Stomach (tissue), 9 donors: ENCODE measurements around the gene BLACAT1. TPM values are rescaled to one million over a fixed set of nuclear protein-coding genes. Genes with fewer than 3 reads are reported as not detected.
A peak's percentile ranks its signal among the peaks of the same experiment; 100 is the strongest.

Experiments
- DNase-seq, 2 donors: peaks; one replicate each; pipeline versions ENCODE4 v3.0.0 to v3.0.0-alpha.2; 2013 to 2019
- H3K27ac ChIP-seq, 5 donors: fragments of 200-600 bp in 4 of 5; sonication (generic) in 4 of 5; one replicate each; pipeline ENCODE4 v1.5.1; 2013 to 2019; ENCODE audit warnings: mild to moderate bottlenecking in 1 of 5, moderate library complexity in 1 of 5
- H3K27me3 ChIP-seq, 3 donors: fragments of 200-600 bp; sonication (generic); one replicate each; pipeline ENCODE4 v1.5.1; 2017 to 2019; ENCODE audit warnings: mixed run types in 1 of 3
- H3K36me3 ChIP-seq, 4 donors: fragments of 200-600 bp; sonication (generic); 1 replicate in 3 of 4; 2 replicates in 1 of 4; pipeline ENCODE4 v1.5.1; 2016 to 2019
- H3K4me1 ChIP-seq, 4 donors: fragments of 200-600 bp; sonication (generic); one replicate each; pipeline ENCODE4 v1.5.1; 2016 to 2019
- H3K4me3 ChIP-seq, 4 donors: fragments of 200-600 bp; sonication (generic) in 3 of 4; one replicate each; pipeline ENCODE4 v1.5.1; 2016 to 2019; ENCODE audit warnings: mild to moderate bottlenecking in 1 of 4
- H3K9me3 ChIP-seq, 4 donors: fragments of 200-600 bp; sonication (generic); one replicate each; pipeline ENCODE4 v1.5.1; 2016 to 2019
- EP300 ChIP-seq: sonication (generic); formaldehyde crosslinking; IDR thresholded peaks from one replicate; pipeline ENCODE4 v1.6.1; 2017; ENCODE audit warnings: antibody characterized with exemption
- POLR2A ChIP-seq, 4 donors: fragments of 450-650 bp; IDR thresholded peaks; one replicate each; pipeline ENCODE4 v1.6.1; 2016; ENCODE audit warnings: antibody characterized with exemption in 4 of 4, control low read depth in 2 of 4, mild to moderate bottlenecking in 1 of 4, moderate library complexity in 1 of 4
- POLR2AphosphoS5 ChIP-seq, 3 donors: sonication (generic); formaldehyde crosslinking; IDR thresholded peaks; one replicate each; pipeline ENCODE4 v1.6.1; 2016; ENCODE audit warnings: antibody characterized with exemption in 3 of 3
- WGBS, 5 donors: extraction: QIAGEN DNeasy Blood & Tissue Kit in 3 of 5; methylation state at CpG; one replicate each; pipeline versions ENCODE4 v1.1.5 to v1.1.7; 2013 to 2018; 5-methylcytosine and 5-hydroxymethylcytosine counted together
- intact Hi-C: fragments of 100-400 bp; cut with DNase I; formaldehyde crosslinking; loops from one replicate; pipeline ENCODE4 v1.15.1; 2023; ENCODE audit warnings: low total_unique reads
- polyA plus RNA-seq, 3 donors: library from polyadenylated mRNA; stranded (reverse); fragments of 200-250 nt; gene quantifications; one replicate each; pipeline ENCODE4 v1.2.3, GENCODE V29; 2013
- total RNA-seq, 5 donors: library from RNA; depleted of rRNA; stranded (reverse); fragments of >200 nt; gene quantifications; one replicate each; pipeline versions ENCODE4 v1.1.0 to v1.2.3, GENCODE V29; 2014 to 2016
- TF ChIP-seq, protein P1 (sequence below), 7 experiments: fragments of 450-650 bp in 4 of 7; fragments of 200-600 bp in 3 of 7; sonication (generic) in 3 of 7; IDR thresholded peaks; one replicate each; pipeline ENCODE4 v1.5.1; 2016 to 2019; ENCODE audit warnings: antibody characterized with exemption in 7 of 7, control low read depth in 2 of 7, mild to moderate bottlenecking in 1 of 7
- donor health status: healthy with polysubstance abuse.
- donor health status: Bipolar disorder and iron deficiency.
- donor health status: healthy.

BLACAT1 gene
- total and polyA plus RNA-seq, 8 donors: 0.37 to 0.43 TPM; not detected in 6

DNA sequence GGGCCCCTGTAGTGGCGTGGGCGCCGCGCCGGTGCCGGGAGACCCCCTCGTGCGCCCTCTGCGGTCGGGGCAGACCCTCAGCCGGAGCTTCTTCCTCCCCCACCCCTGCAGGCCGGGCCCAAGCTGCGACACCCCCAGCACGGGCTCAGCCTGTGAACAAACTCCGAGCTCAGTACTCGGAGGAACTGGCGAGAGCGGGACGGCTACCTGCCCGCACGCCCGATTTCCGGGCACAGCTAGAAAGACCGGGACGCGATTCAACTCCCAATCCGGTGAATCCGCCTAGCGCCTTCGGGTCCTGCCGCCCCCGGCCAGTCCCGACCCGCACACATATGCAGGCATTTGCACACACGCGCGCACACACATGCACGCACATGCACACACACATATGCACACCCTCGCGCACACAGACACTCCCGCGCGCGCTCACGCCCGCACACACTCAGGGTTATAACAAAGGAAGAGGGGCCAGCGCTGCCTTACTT, 580 bp upstream of the BLACAT1 start:
- peaks cover 21 to 88% (median 85%) of the 10 kb centered on the region in 3 donors for H3K27me3 ChIP-seq
- intact Hi-C loops: no loop called here
- H3K4me3 ChIP-seq: peak overlapping the region; percentile 25 to 47 (median 30)
- no peak overlapping the region for H3K27ac ChIP-seq
- TF ChIP-seq POLR2A (IDR thresholded peaks at IDR 0.05): no peak
- TF ChIP-seq POLR2AphosphoS5 (IDR thresholded peaks at IDR 0.05): no peak
- TF ChIP-seq, protein P1, sequence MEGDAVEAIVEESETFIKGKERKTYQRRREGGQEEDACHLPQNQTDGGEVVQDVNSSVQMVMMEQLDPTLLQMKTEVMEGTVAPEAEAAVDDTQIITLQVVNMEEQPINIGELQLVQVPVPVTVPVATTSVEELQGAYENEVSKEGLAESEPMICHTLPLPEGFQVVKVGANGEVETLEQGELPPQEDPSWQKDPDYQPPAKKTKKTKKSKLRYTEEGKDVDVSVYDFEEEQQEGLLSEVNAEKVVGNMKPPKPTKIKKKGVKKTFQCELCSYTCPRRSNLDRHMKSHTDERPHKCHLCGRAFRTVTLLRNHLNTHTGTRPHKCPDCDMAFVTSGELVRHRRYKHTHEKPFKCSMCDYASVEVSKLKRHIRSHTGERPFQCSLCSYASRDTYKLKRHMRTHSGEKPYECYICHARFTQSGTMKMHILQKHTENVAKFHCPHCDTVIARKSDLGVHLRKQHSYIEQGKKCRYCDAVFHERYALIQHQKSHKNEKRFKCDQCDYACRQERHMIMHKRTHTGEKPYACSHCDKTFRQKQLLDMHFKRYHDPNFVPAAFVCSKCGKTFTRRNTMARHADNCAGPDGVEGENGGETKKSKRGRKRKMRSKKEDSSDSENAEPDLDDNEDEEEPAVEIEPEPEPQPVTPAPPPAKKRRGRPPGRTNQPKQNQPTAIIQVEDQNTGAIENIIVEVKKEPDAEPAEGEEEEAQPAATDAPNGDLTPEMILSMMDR (IDR thresholded peaks at IDR 0.05): no peak
- no peak for TF ChIP-seq EP300
- WGBS, 5 donors: 0 to 3% (median 2%) methylated on average over 33 to 47 of the region's 47 CpGs
- no peaks in the 10 kb centered on the region for H3K9me3 ChIP-seq
- DNase-seq: no peak
- no peaks in the 10 kb centered on the region for H3K36me3 ChIP-seq
- peaks cover 17 to 28% (median 22%) of the 10 kb centered on the region in 4 donors for H3K4me1 ChIP-seq

DNA sequence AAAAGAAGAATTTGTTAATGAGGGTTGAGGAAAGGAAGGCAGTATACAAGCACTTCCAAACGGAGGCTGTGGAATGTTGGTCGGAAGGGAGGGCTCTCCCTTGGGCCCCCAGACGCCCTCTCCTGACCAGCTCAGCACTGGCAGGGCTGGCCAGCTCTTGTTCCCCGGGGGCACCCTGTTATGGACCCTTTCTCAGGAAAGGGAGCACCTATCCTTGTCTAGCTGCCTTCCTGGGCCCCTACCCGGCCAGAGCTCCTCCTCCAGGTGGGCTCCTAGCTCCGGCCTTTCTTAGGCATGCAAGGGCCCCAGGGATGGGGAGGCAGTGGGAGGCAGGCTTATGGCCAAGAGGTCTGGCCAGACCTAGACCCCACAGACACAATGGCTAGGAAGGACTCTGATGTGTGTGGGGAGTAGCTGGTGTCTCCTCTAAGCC, 926 bp downstream of the BLACAT1 start:
- intact Hi-C loops: no loop called here
- TF ChIP-seq POLR2AphosphoS5 (IDR thresholded peaks at IDR 0.05) (no peak), EP300 (no peak), POLR2A (IDR thresholded peaks at IDR 0.05) (no peak)
- Histone ChIP-seq H3K4me3 (no peak overlapping the region), H3K27me3 (peaks cover 21 to 97% (median 94%) of the 10 kb centered on the region in 3 donors), H3K4me1 (peaks cover 17 to 33% (median 24%) of the 10 kb centered on the region in 4 donors), H3K27ac (no peak overlapping the region), H3K36me3 (no peaks in the 10 kb centered on the region), H3K9me3 (no peaks in the 10 kb centered on the region)
- WGBS, 5 donors: 30 to 44% (median 36%) methylated on average over 5 to 6 of the region's 6 CpGs
- no peak for DNase-seq

DNA sequence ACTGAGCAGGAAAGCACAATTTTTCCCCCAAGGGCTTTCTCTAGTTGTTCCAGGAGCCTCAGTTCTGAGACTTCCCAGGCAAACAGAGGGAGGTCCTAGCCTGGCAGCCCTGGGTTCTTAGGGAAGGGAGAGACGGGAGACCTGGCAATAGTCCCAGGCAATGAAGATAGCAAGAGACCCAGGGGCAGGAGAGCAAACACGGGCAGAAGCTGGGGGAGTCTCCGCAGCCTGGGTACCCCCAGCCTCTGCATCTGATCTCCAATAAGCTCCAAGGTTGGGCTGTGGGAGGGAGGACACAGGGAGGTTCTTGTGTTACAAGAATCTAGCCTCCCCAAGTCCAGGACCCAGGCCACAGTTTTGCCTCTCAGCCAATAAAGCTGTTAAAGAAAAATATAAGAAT, 2.4 kb downstream of the BLACAT1 start:
- Histone ChIP-seq H3K9me3 (no peaks in the 10 kb centered on the region), H3K36me3 (no peaks in the 10 kb centered on the region), H3K4me1 (peaks cover 17 to 44% (median 26%) of the 10 kb centered on the region in 4 donors), H3K4me3 (no peak overlapping the region), H3K27me3 (peaks cover 21 to 94% (median 88%) of the 10 kb centered on the region in 3 donors), H3K27ac (no peak overlapping the region)
- no peak for DNase-seq
- intact Hi-C loops: no loop called here
- WGBS, 5 donors: 15 to 28% (median 21%) methylated on average over 3 of the region's 3 CpGs
- no peak for TF ChIP-seq POLR2A (IDR thresholded peaks at IDR 0.05)
- TF ChIP-seq, protein P1 (IDR thresholded peaks at IDR 0.05): no peak
- no peak for TF ChIP-seq EP300
- no peak for TF ChIP-seq POLR2AphosphoS5 (IDR thresholded peaks at IDR 0.05)

DNA sequence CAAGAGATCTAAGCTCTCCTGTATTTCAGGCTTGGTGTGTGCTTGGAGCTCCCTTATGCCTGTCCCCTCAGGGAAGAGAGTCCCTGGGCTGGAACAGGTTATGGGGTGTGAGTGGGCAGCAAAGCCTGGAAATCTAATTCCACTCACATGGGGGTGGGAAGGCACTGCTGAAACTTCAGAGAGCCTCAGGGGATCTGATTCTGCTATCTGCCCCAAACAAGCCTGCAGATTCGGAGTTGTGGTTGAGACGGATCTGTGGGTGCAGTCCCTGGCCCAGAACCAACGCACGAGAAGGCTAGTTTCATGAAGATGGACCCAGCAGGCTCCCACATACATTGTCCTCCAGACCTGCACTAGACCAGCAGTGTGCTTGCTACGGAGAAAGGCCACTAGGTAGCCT, 2.9 kb downstream of the BLACAT1 start:
- no peak for DNase-seq
- TF ChIP-seq, protein P1 (IDR thresholded peaks at IDR 0.05): no peak
- no peak for TF ChIP-seq POLR2A (IDR thresholded peaks at IDR 0.05)
- no peak for TF ChIP-seq POLR2AphosphoS5 (IDR thresholded peaks at IDR 0.05)
- TF ChIP-seq EP300: no peak
- H3K27me3 ChIP-seq: peaks cover 21 to 94% (median 82%) of the 10 kb centered on the region in 3 donors
- intact Hi-C loops: no loop called here
- no peaks in the 10 kb centered on the region for H3K36me3 ChIP-seq
- no peak overlapping the region for H3K27ac ChIP-seq
- 59 to 71% (median 68%) methylated on average over 4 to 5 of the region's 5 CpGs for WGBS, 5 donors
- H3K9me3 ChIP-seq: no peaks in the 10 kb centered on the region
- no peak overlapping the region for H3K4me3 ChIP-seq
- H3K4me1 ChIP-seq: peaks cover 17 to 45% (median 26%) of the 10 kb centered on the region in 4 donors

DNA sequence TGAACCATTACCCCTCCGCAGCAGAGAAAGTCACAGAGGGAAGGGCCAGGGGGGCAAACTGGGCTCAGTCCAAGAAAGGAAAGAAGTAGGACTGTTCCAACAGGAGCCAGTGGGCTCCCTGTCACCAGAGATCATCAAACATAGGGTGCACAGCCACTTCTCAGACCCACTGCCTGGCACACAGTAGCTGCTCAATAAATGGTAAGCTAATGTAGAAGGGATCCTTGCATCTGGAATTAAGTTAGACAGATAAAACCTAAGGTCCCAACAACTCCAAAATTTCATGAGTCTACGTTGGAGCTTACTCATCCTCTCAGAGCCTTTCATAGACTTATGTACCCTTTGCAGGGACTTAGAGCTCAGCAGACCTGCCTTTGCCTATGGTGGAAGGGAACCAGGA, 3.5 kb downstream of the BLACAT1 start:
- Histone ChIP-seq H3K4me3 (no peak overlapping the region), H3K4me1 (peaks cover 17 to 45% (median 24%) of the 10 kb centered on the region in 4 donors), H3K9me3 (no peaks in the 10 kb centered on the region), H3K27ac (no peak overlapping the region), H3K27me3 (peaks cover 17 to 89% (median 77%) of the 10 kb centered on the region in 3 donors), H3K36me3 (no peaks in the 10 kb centered on the region)
- DNase-seq: no peak
- intact Hi-C loops: no loop called here
- WGBS, 5 donors: 71 to 80% (median 74%) methylated on average over 2 of the region's 2 CpGs
- TF ChIP-seq POLR2AphosphoS5 (IDR thresholded peaks at IDR 0.05) (no peak), EP300 (no peak), POLR2A (IDR thresholded peaks at IDR 0.05) (no peak)
- TF ChIP-seq, protein P1 (IDR thresholded peaks at IDR 0.05): no peak
